Lung (tissue), 12 donors: Measurements from ENCODE around the gene PFN1. TPM values are rescaled to one million over a fixed set of nuclear protein-coding genes. Genes with fewer than 3 reads are reported as not detected.

Experiments
- ATAC-seq: fragments of 200-7000 bp; cut with Tn5 transposase; one replicate; pipeline ENCODE4 v1.9.1; 2020; ENCODE audit warnings: moderate number of reproducible peaks; ENCODE audit not compliant: insufficient read depth, low FRiP score
- DNase-seq, 3 donors: peaks; one replicate each; pipeline ENCODE4 v3.0.0-alpha.2; 2013 to 2017
- H3K27ac ChIP-seq, 2 donors: one replicate each; pipeline ENCODE4 v1.5.1; 2013; ENCODE audit warnings: mild to moderate bottlenecking in 2 of 2, moderate library complexity in 2 of 2, control low read depth in 1 of 2, inconsistent platforms in 1 of 2, low read depth in 1 of 2, low read length in 1 of 2
- H3K27me3 ChIP-seq, 3 donors: one replicate each; pipeline ENCODE4 v1.5.1; 2013; ENCODE audit warnings: low read length in 2 of 3; ENCODE audit not compliant: control insufficient read depth in 3 of 3, insufficient read depth in 3 of 3
- H3K36me3 ChIP-seq, 4 donors: one replicate each; pipeline ENCODE4 v1.5.1; 2013; ENCODE audit warnings: low read length in 4 of 4, mild to moderate bottlenecking in 1 of 4, moderate library complexity in 1 of 4; ENCODE audit not compliant: control insufficient read depth in 4 of 4, insufficient read depth in 4 of 4
- H3K4me1 ChIP-seq, 5 donors: one replicate each; pipeline ENCODE4 v1.5.1; 2013; ENCODE audit warnings: low read length in 5 of 5, mild to moderate bottlenecking in 2 of 5, moderate library complexity in 1 of 5; ENCODE audit not compliant: control insufficient read depth in 5 of 5, insufficient read depth in 5 of 5
- H3K4me3 ChIP-seq: one replicate; pipeline ENCODE4 v1.5.1; 2013; ENCODE audit warnings: mild to moderate bottlenecking, control low read depth, moderate library complexity
- H3K9ac ChIP-seq, 2 donors: one replicate each; pipeline ENCODE4 v1.5.1; 2013; ENCODE audit warnings: low read length in 2 of 2, control low read depth in 1 of 2; ENCODE audit not compliant: insufficient read depth in 1 of 2
- H3K9me3 ChIP-seq, 4 donors: one replicate each; pipeline ENCODE4 v1.5.1; 2013; ENCODE audit warnings: low read length in 3 of 4, mild to moderate bottlenecking in 1 of 4, moderate library complexity in 1 of 4; ENCODE audit not compliant: control insufficient read depth in 4 of 4, insufficient read depth in 3 of 4
- CTCF ChIP-seq: IDR thresholded peaks from 2 replicates; pipeline ENCODE4 v1.5.1; 2012; ENCODE audit warnings: mild to moderate bottlenecking; ENCODE audit errors: control extremely low read depth, extremely low read depth
- WGBS, 2 donors: extraction: QIAGEN DNeasy Blood & Tissue Kit; methylation state at CpG; one replicate each; pipeline ENCODE4 v1.1.7; 2013; 5-methylcytosine and 5-hydroxymethylcytosine counted together
- polyA plus RNA-seq, 2 donors: library from polyadenylated mRNA; stranded (reverse); fragments of 200-250 nt; gene quantifications; one replicate each; pipeline ENCODE4 v1.2.1, GENCODE V29; 2013
- total RNA-seq, 2 donors: library from RNA; depleted of rRNA in 1 of 2; stranded (reverse); fragments of >200 nt in 1 of 2; gene quantifications; one replicate each; pipeline ENCODE4 v1.2.1, GENCODE V29; 2014 to 2021
- donor health status: control.
- donor health status: control.
- donor health status: Bipolar disorder and iron deficiency.
- donor health status: healthy.
- donor health status: DM: yes; HTN: yes; CAD: no.

PFN1 gene
- total and polyA plus RNA-seq, 4 donors, result 461 to 2,264 (median 749) TPM

DNA sequence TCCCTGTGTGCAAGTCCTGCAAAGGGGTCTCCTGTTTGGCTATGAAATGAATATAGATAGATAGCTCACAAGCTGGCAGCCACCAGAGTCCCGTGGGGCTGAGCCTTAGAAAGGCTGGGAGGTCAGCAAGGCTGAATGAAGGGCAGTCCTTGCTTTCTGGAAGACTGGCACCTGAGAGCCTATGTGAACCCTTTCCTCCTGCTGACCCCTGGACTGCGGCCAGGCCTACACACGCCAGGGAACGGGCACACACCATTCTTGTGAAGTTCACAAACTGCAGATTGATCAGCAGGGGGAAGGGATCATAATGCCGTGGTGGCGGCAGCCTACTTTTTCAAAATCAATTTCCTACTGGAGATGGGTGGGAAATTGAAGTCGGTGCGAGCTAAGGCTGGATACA, 50.0 kb downstream of the PFN1 start:
- WGBS, 2 donors, result 88 to 89% methylated on average over 8 of the region's 8 CpGs
- no peak overlapping the region for H3K9ac ChIP-seq
- TF ChIP-seq CTCF, result no peak
- no peak overlapping the region for H3K27ac ChIP-seq
- H3K4me3 ChIP-seq, result no peak overlapping the region
- no peak for ATAC-seq
- no peaks in the 10 kb centered on the region for H3K9me3 ChIP-seq
- H3K27me3 ChIP-seq, result peaks cover 0 to 39% (median 12%) of the 10 kb centered on the region in 3 donors
- peaks cover 0 to 41% (median 16%) of the 10 kb centered on the region in 4 donors for H3K36me3 ChIP-seq
- no peak for DNase-seq
- H3K4me1 ChIP-seq, result peaks cover 0 to 15% (median 9%) of the 10 kb centered on the region in 5 donors

DNA sequence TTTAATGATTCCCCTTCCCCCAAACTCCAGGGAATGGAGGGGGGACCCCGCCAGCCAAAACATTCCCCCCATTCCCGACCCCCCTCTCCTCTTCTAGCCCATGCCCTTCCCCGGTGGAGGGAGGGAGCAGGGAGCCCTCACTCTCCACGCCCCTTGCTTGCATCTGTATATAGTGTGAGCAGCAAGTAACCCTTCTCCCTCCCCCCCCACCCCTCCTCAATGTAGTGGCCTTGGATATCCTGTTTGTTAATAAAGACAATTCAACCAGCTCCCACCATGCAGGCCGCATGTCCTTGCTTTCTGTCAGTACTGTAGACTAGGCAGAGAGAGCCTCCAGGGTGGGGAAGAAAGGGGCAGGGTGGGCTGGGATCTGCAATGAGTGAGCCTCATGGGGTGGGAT, 50.5 kb downstream of the PFN1 start:
- no peak overlapping the region for H3K27ac ChIP-seq
- 71 to 83% methylated on average over 5 of the region's 5 CpGs for WGBS, 2 donors
- peaks cover 0 to 15% (median 9%) of the 10 kb centered on the region in 5 donors for H3K4me1 ChIP-seq
- no peaks in the 10 kb centered on the region for H3K9me3 ChIP-seq
- H3K4me3 ChIP-seq, result no peak overlapping the region
- no peak for ATAC-seq
- no peak overlapping the region for H3K9ac ChIP-seq
- TF ChIP-seq CTCF, result no peak
- peaks cover 0 to 46% (median 20%) of the 10 kb centered on the region in 4 donors for H3K36me3 ChIP-seq
- DNase-seq, result no peak
- H3K27me3 ChIP-seq, result peaks cover 0 to 39% (median 10%) of the 10 kb centered on the region in 3 donors

DNA sequence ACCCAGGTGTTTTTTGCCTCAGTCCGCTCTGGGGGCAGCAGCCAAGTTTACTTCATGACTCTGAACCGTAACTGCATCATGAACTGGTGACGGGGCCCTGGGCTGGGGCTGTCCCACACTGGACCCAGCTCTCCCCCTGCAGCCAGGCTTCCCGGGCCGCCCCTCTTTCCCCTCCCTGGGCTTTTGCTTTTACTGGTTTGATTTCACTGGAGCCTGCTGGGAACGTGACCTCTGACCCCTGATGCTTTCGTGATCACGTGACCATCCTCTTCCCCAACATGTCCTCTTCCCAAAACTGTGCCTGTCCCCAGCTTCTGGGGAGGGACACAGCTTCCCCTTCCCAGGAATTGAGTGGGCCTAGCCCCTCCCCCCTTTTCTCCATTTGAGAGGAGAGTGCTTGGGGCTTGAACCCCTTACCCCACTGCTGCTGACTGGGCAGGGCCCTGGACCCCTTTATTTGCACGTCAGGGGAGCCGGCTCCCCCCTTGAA, 51.1 kb downstream of the PFN1 start:
- H3K36me3 ChIP-seq, result peaks cover 0 to 52% (median 22%) of the 10 kb centered on the region in 4 donors
- ATAC-seq, result no peak
- no peak overlapping the region for H3K9ac ChIP-seq
- 81 to 87% methylated on average over 10 of the region's 10 CpGs for WGBS, 2 donors
- no peak for TF ChIP-seq CTCF
- no peaks in the 10 kb centered on the region for H3K9me3 ChIP-seq
- H3K4me3 ChIP-seq, result no peak overlapping the region
- DNase-seq, result no peak
- H3K27me3 ChIP-seq, result peaks cover 0 to 37% (median 10%) of the 10 kb centered on the region in 3 donors
- H3K27ac ChIP-seq, result no peak overlapping the region
- H3K4me1 ChIP-seq, result peaks cover 0 to 13% (median 9%) of the 10 kb centered on the region in 5 donors
